IPS-NIHi11 (cell line): ENCODE results near the gene PLPPR1.
"Not testable (repeated sequence)": the region's sequence is repeated elsewhere in the genome, so short reads cannot be mapped to it uniquely, and the experiment has no call there.

Source experiments
- DNase-seq: peaks from one replicate; pipeline ENCODE4 v3.0.0; 2012; ENCODE audit warnings: mixed read lengths, low spot score

Gene PLPPR1

GRCh38 chr9:101121836-101122399, 93.4 kb downstream of the PLPPR1 start:
- DNase-seq, result no peak

GRCh38 chr9:101126556-101126955, 98.0 kb downstream of the PLPPR1 start:
- DNase-seq, result no peak

GRCh38 chr9:101127369-101127768, 98.8 kb downstream of the PLPPR1 start:
- not testable (repeated sequence) for DNase-seq

GRCh38 chr9:101128623-101129022, 100.1 kb downstream of the PLPPR1 start:
- no peak for DNase-seq

GRCh38 chr9:101130054-101130453, 101.5 kb downstream of the PLPPR1 start:
- DNase-seq, result no peak

GRCh38 chr9:101131326-101131725, 102.8 kb downstream of the PLPPR1 start:
- no peak for DNase-seq

GRCh38 chr9:101132801-101133200, 104.3 kb downstream of the PLPPR1 start:
- DNase-seq, result no peak

GRCh38 chr9:101138509-101138908, 110.0 kb downstream of the PLPPR1 start:
- DNase-seq, result no peak

GRCh38 chr9:101139082-101139481, 110.6 kb downstream of the PLPPR1 start:
- no peak for DNase-seq

GRCh38 chr9:101140764-101141163, 112.2 kb downstream of the PLPPR1 start:
- no peak for DNase-seq

- DNase-seq, result no peak
Measured at GRCh38 chr9:101146508-101146907, 118.0 kb downstream of the PLPPR1 start.

- peak; percentile 32 for DNase-seq
Measured at GRCh38 chr9:101148344-101148743, 119.8 kb downstream of the PLPPR1 start.

GRCh38 chr9:101158361-101158760, 129.8 kb downstream of the PLPPR1 start:
- no peak for DNase-seq

GRCh38 chr9:101162231-101162630, 133.7 kb downstream of the PLPPR1 start:
- DNase-seq, result no peak

GRCh38 chr9:101165131-101165530, 136.6 kb downstream of the PLPPR1 start:
- no peak for DNase-seq

- DNase-seq, result no peak
Measured at GRCh38 chr9:101167490-101168134, 139.1 kb downstream of the PLPPR1 start.

GRCh38 chr9:101172616-101173015, 144.1 kb downstream of the PLPPR1 start:
- DNase-seq, result no peak

GRCh38 chr9:101173907-101174306, 145.4 kb downstream of the PLPPR1 start:
- no peak for DNase-seq

GRCh38 chr9:101176384-101176783, 147.9 kb downstream of the PLPPR1 start:
- peak; percentile 24 for DNase-seq

- no peak for DNase-seq
Measured at GRCh38 chr9:101184813-101185278, 156.3 kb downstream of the PLPPR1 start.

- DNase-seq, result no peak
Measured at GRCh38 chr9:101191723-101192122, 163.2 kb downstream of the PLPPR1 start.

GRCh38 chr9:101197026-101197425, 168.5 kb downstream of the PLPPR1 start:
- DNase-seq, result no peak

GRCh38 chr9:101200852-101201251, 172.3 kb downstream of the PLPPR1 start:
- DNase-seq, result no peak

GRCh38 chr9:101201630-101202029, 173.1 kb downstream of the PLPPR1 start:
- DNase-seq, result no peak
